GM12865 (cell line): ENCODE measurements around the gene CLDN11.

Experiments
- DNase-seq: peaks from one replicate; pipeline ENCODE4 v3.0.0; 2010; ENCODE audit warnings: low read depth
- H3K4me3 ChIP-seq: 2 replicates; pipeline ENCODE4 v1.5.1; 2011; ENCODE audit warnings: mild to moderate bottlenecking, low read depth, low read length, control low read depth
- TF ChIP-seq, protein P1 (sequence below): IDR thresholded peaks from 2 replicates; pipeline ENCODE4 v1.5.1; 2011; ENCODE audit warnings: low read length, control low read depth, low read depth, inconsistent platforms; ENCODE audit not compliant: insufficient read depth; ENCODE audit errors: missing control alignments

The CLDN11 gene

DNA sequence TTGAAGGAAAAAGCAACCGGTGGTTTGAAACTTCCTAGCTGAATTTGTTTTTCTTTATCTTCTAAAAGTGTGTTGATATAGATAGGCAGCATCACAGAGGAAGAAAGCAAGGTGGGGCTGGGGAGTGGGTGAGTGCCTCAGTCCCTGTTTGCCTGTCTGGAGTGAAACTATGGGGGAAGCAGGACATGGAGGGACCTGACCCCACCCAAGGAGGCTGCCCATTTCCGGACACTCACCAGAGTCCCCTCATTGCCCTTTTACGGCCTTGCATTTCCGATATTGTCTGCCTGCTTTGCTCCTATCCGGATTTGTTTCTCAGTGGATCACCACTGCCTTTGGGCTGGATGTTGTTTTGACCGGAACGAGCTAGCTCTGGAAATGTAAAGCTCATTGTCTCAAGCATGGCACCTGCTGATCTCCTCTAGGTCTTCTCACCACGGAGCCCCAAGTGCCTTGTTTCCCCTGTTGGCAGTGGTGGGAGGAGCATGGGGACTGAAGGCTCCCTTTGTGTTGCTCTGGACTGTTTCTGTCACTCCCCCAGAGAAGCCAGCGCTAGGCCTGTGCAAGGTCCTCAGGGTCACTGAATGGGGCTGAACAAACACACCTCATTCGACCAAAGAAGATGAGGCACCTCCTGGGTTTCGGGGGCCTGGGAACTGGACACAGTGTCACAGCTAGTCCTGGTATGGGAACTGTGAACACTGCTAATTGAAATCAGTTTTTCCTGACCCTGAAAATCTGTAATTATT lies 7.0 kb downstream of the CLDN11 start:
- no peak overlapping the region for H3K4me3 ChIP-seq
- no peak for DNase-seq
- TF ChIP-seq, protein P1, sequence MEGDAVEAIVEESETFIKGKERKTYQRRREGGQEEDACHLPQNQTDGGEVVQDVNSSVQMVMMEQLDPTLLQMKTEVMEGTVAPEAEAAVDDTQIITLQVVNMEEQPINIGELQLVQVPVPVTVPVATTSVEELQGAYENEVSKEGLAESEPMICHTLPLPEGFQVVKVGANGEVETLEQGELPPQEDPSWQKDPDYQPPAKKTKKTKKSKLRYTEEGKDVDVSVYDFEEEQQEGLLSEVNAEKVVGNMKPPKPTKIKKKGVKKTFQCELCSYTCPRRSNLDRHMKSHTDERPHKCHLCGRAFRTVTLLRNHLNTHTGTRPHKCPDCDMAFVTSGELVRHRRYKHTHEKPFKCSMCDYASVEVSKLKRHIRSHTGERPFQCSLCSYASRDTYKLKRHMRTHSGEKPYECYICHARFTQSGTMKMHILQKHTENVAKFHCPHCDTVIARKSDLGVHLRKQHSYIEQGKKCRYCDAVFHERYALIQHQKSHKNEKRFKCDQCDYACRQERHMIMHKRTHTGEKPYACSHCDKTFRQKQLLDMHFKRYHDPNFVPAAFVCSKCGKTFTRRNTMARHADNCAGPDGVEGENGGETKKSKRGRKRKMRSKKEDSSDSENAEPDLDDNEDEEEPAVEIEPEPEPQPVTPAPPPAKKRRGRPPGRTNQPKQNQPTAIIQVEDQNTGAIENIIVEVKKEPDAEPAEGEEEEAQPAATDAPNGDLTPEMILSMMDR = no peak

DNA sequence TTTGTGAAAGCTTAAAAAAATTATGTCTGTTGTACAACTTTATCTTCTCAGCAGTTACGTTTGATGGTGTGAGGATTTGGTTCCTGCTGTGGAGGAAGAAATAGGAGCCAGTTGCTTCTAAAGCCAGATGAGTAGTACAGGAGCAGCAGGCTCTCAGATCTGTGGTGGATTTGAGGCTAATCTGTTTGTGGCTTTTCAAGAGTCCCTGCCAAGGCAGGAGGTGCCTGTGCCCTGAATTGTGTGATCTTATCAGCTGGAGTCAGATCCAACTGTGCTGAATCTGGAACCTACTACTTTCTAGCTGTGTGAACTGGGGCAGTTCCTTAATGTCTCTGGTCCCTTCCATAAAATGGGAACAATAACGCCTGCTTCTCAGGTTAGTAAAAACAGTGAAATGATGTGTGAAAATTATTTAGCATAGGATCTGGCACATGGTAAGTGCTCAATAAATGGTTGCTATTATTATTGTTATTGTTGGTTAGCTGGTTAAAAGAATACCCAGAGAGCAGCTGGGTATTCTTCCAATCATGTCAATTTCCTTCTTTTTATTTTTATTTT lies 7.7 kb downstream of the CLDN11 start:
- no peak overlapping the region for H3K4me3 ChIP-seq
- no peak for DNase-seq
- TF ChIP-seq, protein P1 = no peak

DNA sequence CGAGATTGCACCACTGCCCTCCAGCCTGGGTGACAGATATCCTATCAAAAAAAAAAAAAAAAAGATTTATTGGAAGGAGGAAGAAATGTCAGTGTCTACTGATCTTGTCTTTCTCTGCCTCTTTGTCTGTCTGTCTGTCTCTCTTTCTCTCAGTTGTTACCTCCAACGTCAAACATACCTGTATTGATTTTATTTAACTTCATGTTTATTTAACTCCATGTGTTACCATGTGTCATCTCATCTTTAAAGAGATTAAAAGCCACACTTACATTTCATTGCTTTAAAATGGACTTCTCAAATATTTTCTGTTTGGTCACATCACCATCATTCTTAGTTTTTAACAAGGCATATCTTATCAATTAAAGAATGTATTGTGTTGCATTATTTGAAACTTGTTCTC lies 9.4 kb downstream of the CLDN11 start:
- TF ChIP-seq, protein P1 = no peak
- no peak for DNase-seq
- no peak overlapping the region for H3K4me3 ChIP-seq

DNA sequence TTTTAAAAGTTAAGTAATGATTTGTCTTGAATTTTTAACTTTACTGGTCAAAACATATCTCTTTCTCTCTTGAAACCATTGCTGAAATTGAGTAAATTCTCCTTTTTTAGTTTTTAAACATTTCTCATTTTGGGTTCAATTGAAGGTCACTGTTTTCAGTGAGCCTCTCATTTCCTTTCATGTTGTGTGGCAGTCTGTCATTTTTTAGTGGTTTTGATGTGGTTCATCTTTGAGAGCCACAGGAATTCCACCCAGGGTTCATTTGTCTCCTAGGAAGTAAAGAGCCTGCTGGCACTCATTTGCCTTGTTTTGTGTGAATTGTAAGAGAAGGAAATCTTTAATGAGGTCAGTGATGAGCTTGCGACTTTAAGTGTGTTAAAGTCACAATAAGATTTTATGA lies 10.4 kb downstream of the CLDN11 start:
- TF ChIP-seq, protein P1 = no peak
- peak; percentile 54 for DNase-seq
- H3K4me3 ChIP-seq = no peak overlapping the region

DNA sequence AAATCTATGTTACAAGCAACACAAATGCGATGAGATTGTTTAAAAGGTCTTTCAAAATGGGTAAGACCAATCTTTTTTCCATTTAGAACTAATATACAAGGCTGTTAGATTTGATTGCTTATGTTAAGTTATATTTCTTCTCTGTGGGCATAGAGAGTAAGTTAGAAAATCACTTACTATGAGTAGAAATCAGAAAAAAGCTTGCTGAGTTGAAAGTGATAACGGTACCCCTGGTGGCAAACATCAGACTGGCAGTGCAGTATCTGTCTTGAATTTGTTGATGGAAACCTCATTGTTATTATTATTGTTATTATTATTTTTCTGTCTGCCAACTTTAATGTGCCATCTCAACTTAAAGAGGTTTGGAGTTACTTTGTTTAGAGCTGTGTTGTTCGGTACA lies 12.4 kb downstream of the CLDN11 start:
- DNase-seq = no peak
- H3K4me3 ChIP-seq = no peak overlapping the region
- TF ChIP-seq, protein P1 = no peak

DNA sequence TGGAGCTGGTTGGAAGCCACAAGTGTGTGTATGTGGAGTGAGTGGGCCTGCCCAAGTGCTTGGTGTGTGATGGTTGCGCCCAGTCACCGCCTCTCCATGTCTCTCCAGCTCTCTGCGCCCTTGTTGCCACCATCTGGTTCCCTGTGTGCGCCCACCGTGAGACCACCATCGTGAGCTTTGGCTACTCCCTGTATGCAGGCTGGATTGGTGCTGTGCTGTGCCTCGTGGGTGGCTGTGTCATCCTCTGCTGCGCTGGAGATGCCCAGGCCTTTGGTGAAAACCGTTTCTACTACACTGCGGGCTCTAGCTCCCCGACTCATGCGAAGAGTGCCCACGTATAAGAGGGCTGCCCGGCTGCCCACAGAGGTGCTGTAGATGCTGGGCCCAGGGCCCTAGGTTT lies 13.7 kb downstream of the CLDN11 start:
- TF ChIP-seq, protein P1 = no peak
- no peak for DNase-seq
- H3K4me3 ChIP-seq = no peak overlapping the region

DNA sequence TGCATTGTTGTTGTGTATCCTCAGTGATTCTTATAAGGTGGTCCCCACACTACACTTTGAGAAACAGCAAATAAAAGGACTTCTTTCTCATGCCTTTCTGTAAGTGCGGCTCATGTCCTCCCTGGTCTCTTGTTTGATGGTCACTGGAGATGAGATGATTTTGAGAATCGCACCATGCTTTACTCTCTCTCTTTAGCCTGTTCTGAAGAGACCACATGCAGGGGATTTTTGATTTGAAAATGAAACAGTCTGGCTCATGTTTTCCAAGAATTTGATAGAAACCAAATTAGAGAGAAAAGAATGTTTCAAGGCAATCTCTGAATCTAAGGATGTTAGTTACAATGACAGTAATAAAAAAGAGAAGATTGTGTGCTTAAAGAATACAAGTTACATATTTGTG lies 18.0 kb downstream of the CLDN11 start:
- no peak overlapping the region for H3K4me3 ChIP-seq
- TF ChIP-seq, protein P1 = no peak
- no peak for DNase-seq
